ENCODE results near the gene HEPN1. TPM values are rescaled to one million over a fixed set of nuclear protein-coding genes. Genes with fewer than 3 reads are reported as not detected.

Gene HEPN1
- total RNA-seq, 1 experiment from 2014 or later, result not detected

GRCh38 chr11:124870430-124870829, 48.6 kb upstream of the HEPN1 start:
- no peak for DNase-seq (ENCODE audit: low spot score)
- Histone ChIP-seq H3K9me3 (ENCODE audit: low read depth, low read length, poor library complexity, severe bottlenecking) (no peaks in the 10 kb centered on the region), H3K36me3 (ENCODE audit: insufficient read depth, low read length, poor library complexity, severe bottlenecking) (no peaks in the 10 kb centered on the region), H3K4me1 (ENCODE audit: insufficient read depth, low read length, poor library complexity, severe bottlenecking) (peaks cover 8% of the 10 kb centered on the region), H3K27ac (ENCODE audit: low read depth, low read length, poor library complexity, severe bottlenecking) (no peak overlapping the region), H3K4me3 (ENCODE audit: low read depth, low read length, poor library complexity, severe bottlenecking) (no peak overlapping the region), H3K27me3 (replicated peaks; ENCODE audit: insufficient read depth, low read depth, low read length, poor library complexity) (peaks cover 78% of the 10 kb centered on the region)
- ChIA-PET POLR2A (ENCODE audit: low non-redundant PET) (no interaction called here), CTCF (no interaction called here)
- TF ChIP-seq CTCF (conservative IDR thresholded peaks at IDR 0.05; ENCODE audit: low read depth, low read length) (no peak), EZH2 (IDR thresholded peaks at IDR 0.05; ENCODE audit: borderline replicate concordance, low read depth, low read length, poor library complexity, severe bottlenecking) (no peak)
- intact Hi-C loops (cut with micrococcal nuclease; ENCODE audit: unreplicated experiment), result no loop called here
- no TSS peak for BruUV-seq (replicated peaks)

DNA sequence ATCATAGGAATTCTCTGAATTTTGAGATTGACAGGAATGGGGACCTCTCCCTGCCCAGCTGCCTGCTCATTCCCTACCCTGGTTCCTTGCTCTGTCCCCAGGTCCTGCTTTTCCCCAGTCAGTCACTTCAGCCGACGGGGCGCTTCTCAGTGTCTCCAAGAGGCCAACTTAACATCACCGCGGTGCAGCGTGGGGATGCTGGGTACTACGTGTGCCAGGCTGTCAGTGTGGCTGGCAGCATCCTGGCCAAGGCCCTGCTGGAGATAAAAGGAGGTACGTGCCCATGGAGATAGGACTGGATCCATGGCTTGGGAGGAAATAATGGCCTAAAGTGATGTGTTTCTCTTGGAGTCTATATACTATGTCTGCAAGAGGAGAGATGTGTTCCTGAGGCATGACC, 46.8 kb upstream of the HEPN1 start:
- POLR2A ChIA-PET (ENCODE audit: low non-redundant PET), result no interaction called here
- no peaks in the 10 kb centered on the region for H3K4me1 ChIP-seq (ENCODE audit: insufficient read depth, low read length, poor library complexity, severe bottlenecking)
- DNase-seq (ENCODE audit: low spot score), result no peak
- H3K4me3 ChIP-seq (ENCODE audit: low read depth, low read length, poor library complexity, severe bottlenecking), result no peak overlapping the region
- no TSS peak for BruUV-seq (replicated peaks)
- H3K36me3 ChIP-seq (ENCODE audit: insufficient read depth, low read length, poor library complexity, severe bottlenecking), result no peaks in the 10 kb centered on the region
- intact Hi-C loops (cut with micrococcal nuclease; ENCODE audit: unreplicated experiment), result no loop called here
- H3K27ac ChIP-seq (ENCODE audit: low read depth, low read length, poor library complexity, severe bottlenecking), result no peak overlapping the region
- CTCF ChIA-PET, result interaction anchor here (0.7 kb wide), 1 partner anchor 201 kb away, joined by 3 read pairs; no protein-coding TSS in a partner anchor
- H3K27me3 ChIP-seq (replicated peaks; ENCODE audit: insufficient read depth, low read depth, low read length, poor library complexity), result peaks cover 59% of the 10 kb centered on the region
- no peaks in the 10 kb centered on the region for H3K9me3 ChIP-seq (ENCODE audit: low read depth, low read length, poor library complexity, severe bottlenecking)
- TF ChIP-seq CTCF (conservative IDR thresholded peaks at IDR 0.05; ENCODE audit: low read depth, low read length), result no peak
- no peak for TF ChIP-seq EZH2 (IDR thresholded peaks at IDR 0.05; ENCODE audit: borderline replicate concordance, low read depth, low read length, poor library complexity, severe bottlenecking)

DNA sequence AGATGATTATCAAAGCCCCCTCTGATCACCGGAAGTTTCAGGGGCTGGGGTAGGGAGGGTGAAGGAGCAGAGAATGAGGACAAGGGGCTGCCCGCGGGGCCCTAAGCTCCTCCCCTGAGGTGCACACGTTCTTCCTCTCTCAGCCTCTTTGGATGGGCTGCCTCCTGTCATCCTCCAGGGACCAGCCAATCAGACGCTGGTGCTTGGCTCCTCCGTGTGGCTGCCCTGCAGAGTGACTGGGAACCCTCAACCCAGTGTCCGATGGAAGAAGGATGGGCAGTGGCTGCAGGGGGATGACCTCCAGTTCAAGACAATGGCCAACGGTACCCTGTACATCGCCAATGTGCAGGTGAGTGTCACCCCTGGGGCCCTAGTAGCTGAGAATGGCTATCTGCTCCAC, 46.3 kb upstream of the HEPN1 start:
- H3K4me3 ChIP-seq (ENCODE audit: low read depth, low read length, poor library complexity, severe bottlenecking), result no peak overlapping the region
- ChIA-PET CTCF (interaction anchor here (0.7 kb wide), 1 partner anchor 202 kb away, joined by 3 read pairs; no protein-coding TSS in a partner anchor), POLR2A (ENCODE audit: low non-redundant PET) (no interaction called here)
- H3K9me3 ChIP-seq (ENCODE audit: low read depth, low read length, poor library complexity, severe bottlenecking), result no peaks in the 10 kb centered on the region
- peaks cover 55% of the 10 kb centered on the region for H3K27me3 ChIP-seq (replicated peaks; ENCODE audit: insufficient read depth, low read depth, low read length, poor library complexity)
- no peaks in the 10 kb centered on the region for H3K36me3 ChIP-seq (ENCODE audit: insufficient read depth, low read length, poor library complexity, severe bottlenecking)
- intact Hi-C loops (cut with micrococcal nuclease; ENCODE audit: unreplicated experiment), result no loop called here
- DNase-seq (ENCODE audit: low spot score), result no peak
- BruUV-seq (replicated peaks), result no TSS peak
- H3K27ac ChIP-seq (ENCODE audit: low read depth, low read length, poor library complexity, severe bottlenecking), result no peak overlapping the region
- TF ChIP-seq EZH2 (IDR thresholded peaks at IDR 0.05; ENCODE audit: borderline replicate concordance, low read depth, low read length, poor library complexity, severe bottlenecking) (no peak), CTCF (conservative IDR thresholded peaks at IDR 0.05; ENCODE audit: low read depth, low read length) (no peak)
- H3K4me1 ChIP-seq (ENCODE audit: insufficient read depth, low read length, poor library complexity, severe bottlenecking), result no peaks in the 10 kb centered on the region

Measured in A673 (cell line).